Skeletal muscle tissue (tissue), 4 donors: Measurements from ENCODE around the gene LCORL. TPM values are rescaled to one million over a fixed set of nuclear protein-coding genes. Genes with fewer than 3 reads are reported as not detected.
A peak's percentile ranks its signal among the peaks of the same experiment; 100 is the strongest.

Experiments
- H3K27ac ChIP-seq: one replicate; pipeline ENCODE4 v1.7.0; 2013; ENCODE audit warnings: mild to moderate bottlenecking, low read depth, low read length, inconsistent platforms
- H3K27me3 ChIP-seq, 3 donors: one replicate each; pipeline ENCODE4 v1.7.0; 2013; ENCODE audit warnings: low read length in 3 of 3; ENCODE audit not compliant: control insufficient read depth in 3 of 3, insufficient read depth in 3 of 3
- H3K36me3 ChIP-seq, 3 donors: one replicate each; pipeline ENCODE4 v1.7.0; 2013; ENCODE audit warnings: low read length in 3 of 3; ENCODE audit not compliant: control insufficient read depth in 3 of 3, insufficient read depth in 3 of 3
- H3K4me1 ChIP-seq, 3 donors: one replicate each; pipeline ENCODE4 v1.7.0; 2013; ENCODE audit warnings: low read length in 3 of 3, mild to moderate bottlenecking in 3 of 3; ENCODE audit not compliant: control insufficient read depth in 3 of 3, insufficient read depth in 3 of 3
- H3K4me3 ChIP-seq, 3 donors: one replicate each; pipeline ENCODE4 v1.7.0; 2013; ENCODE audit warnings: low read length in 3 of 3
- H3K9ac ChIP-seq, 3 donors: one replicate each; pipeline ENCODE4 v1.7.0; 2013; ENCODE audit warnings: low read length in 3 of 3, mild to moderate bottlenecking in 3 of 3, moderate library complexity in 2 of 3, low read depth in 1 of 3
- H3K9me3 ChIP-seq, 3 donors: one replicate each; pipeline ENCODE4 v1.7.0; 2013; ENCODE audit warnings: low read length in 3 of 3; ENCODE audit not compliant: control insufficient read depth in 3 of 3
- total RNA-seq: library from RNA; depleted of rRNA; stranded (reverse); fragments of >200 nt; gene quantifications from one replicate; pipeline ENCODE4 v1.2.3, GENCODE V29; 2014
- donor health status: Osteomylitis.

The LCORL gene
- 12.5 TPM for total RNA-seq

DNA sequence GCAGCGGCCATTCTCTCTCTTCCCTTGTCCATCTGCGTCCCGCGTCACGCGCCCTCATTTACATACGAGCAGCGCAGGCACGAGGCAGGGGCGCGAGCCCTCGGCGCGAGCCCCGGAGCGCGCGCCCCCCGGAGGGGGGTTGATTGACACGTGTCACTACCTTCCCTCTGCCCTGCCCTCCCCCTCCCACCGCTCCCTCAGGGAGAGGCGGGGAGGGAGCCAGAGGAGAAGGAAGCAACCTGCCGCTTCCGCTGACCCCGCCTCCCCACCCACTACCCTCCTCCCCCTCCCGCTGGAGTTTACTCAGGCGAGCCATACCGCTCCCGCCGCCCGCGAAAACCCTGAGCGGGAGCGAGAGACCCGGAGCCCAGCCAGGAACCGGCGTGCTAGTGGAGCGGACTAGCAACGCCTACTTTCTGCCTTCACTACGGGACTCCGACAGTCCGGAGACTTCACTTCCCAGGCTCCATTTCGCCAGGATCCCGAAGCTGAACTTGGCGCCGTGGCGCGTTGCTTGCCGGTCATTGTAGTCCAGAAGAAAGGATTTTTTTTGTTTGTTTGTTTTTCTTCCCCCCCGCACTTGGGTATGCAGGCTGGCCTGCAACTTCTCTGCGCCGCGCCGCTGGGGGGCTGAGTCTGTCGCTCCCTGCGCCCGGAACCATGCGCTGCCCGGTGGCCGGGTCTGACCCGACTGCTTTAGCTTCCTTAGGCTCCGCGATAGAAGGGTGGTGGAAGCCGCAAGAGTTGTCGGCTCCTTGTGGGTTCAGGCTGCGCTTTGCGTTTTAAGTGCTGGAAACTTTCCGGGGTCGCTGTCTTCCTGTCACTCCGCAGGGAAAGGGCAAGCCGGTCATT, at the start of gene LCORL:
Gene LCORL (minus strand): TSS at position 36 of the 852 bp plus-strand sequence. CDS start 4 bp downstream, at position 32.
- Histone ChIP-seq H3K4me3 (peak within 1 kb of the TSS; percentile 79 to 95 (median 88)), H3K4me1 (peaks cover 3 to 18% (median 13%) of the 10 kb centered on the region in 3 donors), H3K9me3 (no peaks in the 10 kb centered on the region), H3K9ac (peak within 1 kb of the TSS; percentile 72 to 90 (median 84)), H3K27me3 (no peaks in the 10 kb centered on the region), H3K27ac (peak within 1 kb of the TSS; percentile 93), H3K36me3 (no peaks in the 10 kb centered on the region)

DNA sequence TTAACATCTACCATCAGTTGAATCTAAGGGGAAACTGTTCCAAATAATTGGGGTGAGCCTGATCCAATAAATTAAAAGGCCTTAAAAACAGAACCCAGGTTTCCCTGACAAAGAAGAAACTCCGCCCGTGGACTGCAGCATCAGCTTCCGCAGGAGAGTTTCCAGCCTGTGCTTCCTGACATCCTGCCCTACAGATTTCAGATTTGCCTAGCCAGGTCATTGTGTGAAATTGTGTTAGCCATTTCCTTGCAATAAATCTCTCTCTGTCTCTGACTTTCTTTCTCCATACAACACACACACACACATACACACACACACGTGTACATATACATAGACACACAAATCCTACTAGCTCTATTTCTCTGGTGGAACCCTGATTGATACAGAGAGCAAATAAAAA, 48.3 kb upstream of the LCORL start:
- Histone ChIP-seq H3K9ac (no peak overlapping the region), H3K4me1 (no peaks in the 10 kb centered on the region), H3K4me3 (no peak overlapping the region), H3K27me3 (peaks cover 0 to 3% (median 0%) of the 10 kb centered on the region in 3 donors), H3K36me3 (no peaks in the 10 kb centered on the region), H3K27ac (no peak overlapping the region), H3K9me3 (peaks cover 0 to 2% (median 0%) of the 10 kb centered on the region in 3 donors)

DNA sequence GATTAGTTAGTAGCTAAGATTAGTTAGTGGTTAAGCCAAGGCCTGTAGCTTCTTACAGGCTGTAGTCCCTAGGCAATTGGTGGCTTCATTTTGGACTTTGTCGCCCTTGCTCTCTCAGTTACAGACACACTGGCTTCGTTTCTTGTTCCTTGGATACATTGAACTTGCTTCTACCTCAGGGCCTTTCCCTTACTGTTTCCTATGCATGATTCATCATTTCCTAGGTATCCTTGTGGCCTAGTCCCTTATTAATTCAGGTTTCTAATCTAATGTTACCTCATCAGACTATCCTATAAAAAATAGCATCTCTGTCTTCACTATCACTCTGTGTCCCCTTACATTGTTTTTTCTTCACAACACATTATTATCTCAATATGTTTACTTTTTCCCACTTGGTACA, 45.5 kb upstream of the LCORL start:
- no peak overlapping the region for H3K4me3 ChIP-seq
- H3K27ac ChIP-seq, result no peak overlapping the region
- no peaks in the 10 kb centered on the region for H3K36me3 ChIP-seq
- H3K4me1 ChIP-seq, result no peaks in the 10 kb centered on the region
- peaks cover 0 to 3% (median 0%) of the 10 kb centered on the region in 3 donors for H3K27me3 ChIP-seq
- peaks cover 0 to 5% (median 0%) of the 10 kb centered on the region in 3 donors for H3K9me3 ChIP-seq
- H3K9ac ChIP-seq, result no peak overlapping the region

DNA sequence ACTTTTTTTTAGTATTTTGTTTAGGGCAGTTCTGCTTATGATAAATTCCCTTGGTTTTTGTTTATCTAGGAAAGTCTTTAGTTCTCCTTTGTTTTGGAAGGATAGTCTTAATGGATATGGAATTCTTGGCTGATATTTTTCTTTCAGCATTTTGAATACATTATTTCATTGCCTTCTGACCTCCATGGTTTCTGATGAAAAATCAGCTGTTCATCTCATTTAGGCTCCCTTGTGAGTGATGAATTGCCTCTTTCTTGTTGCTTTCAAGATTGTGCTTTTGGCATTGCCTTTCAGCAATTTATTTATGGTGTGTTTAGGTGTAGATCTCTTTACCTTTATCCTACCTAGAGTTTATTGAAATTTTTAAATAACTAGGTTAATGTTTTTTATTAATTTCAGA, 41.5 kb upstream of the LCORL start:
- no peak overlapping the region for H3K4me3 ChIP-seq
- H3K27ac ChIP-seq, result no peak overlapping the region
- H3K36me3 ChIP-seq, result no peaks in the 10 kb centered on the region
- H3K4me1 ChIP-seq, result no peaks in the 10 kb centered on the region
- H3K27me3 ChIP-seq, result no peaks in the 10 kb centered on the region
- peaks cover 0 to 5% (median 0%) of the 10 kb centered on the region in 3 donors for H3K9me3 ChIP-seq
- H3K9ac ChIP-seq, result no peak overlapping the region

DNA sequence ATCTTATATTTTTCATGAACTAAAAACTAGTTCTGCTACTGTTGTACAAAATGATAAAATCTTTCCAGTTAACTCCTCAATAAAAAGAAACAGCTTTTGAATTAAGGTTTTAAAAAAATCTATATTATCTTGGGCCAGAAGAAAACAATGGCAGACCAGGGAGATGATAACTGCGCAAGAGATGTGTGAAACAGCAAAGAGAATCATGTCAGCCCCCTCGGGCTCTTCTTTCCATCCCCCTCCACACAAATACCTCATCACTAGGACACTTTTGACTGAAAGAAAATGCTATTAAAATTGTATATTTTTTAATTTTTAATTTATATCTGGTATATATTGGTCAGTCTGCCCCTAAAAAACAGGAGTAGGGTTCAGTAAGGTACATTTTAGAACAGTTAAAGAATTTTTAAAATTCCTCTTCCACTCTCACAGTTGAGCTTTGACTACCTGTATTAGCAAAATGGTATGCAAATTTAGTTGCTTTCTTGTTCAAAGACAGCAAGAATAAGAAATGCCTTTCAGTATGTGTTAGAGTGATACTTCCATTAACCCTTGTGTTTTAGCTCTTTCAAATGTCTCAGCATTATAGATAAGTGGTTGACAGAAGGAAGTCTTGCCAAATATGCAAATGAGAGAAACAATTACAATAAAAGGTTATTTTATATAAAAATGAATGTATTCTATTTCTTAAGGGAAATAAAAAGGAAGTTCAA, 36.4 kb upstream of the LCORL start:
- no peaks in the 10 kb centered on the region for H3K4me1 ChIP-seq
- H3K9ac ChIP-seq, result no peak overlapping the region
- peak overlapping the region in 1 of 3 donors; percentile 9 for H3K4me3 ChIP-seq
- no peaks in the 10 kb centered on the region for H3K9me3 ChIP-seq
- H3K27me3 ChIP-seq, result no peaks in the 10 kb centered on the region
- no peak overlapping the region for H3K27ac ChIP-seq
- no peaks in the 10 kb centered on the region for H3K36me3 ChIP-seq

DNA sequence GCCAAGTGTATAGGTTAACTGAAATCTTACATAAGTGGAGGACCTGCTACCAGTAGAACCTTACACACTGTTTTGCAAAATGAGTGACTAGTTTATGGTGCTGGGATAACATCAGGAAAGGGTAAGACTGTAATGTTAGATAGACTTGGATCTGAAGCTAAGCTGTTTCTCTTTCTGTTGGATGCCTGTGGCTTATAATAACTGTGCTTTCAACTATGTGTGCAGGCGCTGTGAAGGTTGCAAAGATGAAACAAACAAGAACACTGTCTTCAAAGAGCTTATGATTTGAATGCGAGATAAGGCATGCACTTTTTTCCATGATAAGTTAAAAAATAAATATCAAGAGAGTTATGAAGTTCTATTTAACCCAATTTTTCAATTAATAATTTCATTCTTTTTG, 34.5 kb upstream of the LCORL start:
- H3K9me3 ChIP-seq, result no peaks in the 10 kb centered on the region
- H3K36me3 ChIP-seq, result no peaks in the 10 kb centered on the region
- H3K27ac ChIP-seq, result no peak overlapping the region
- H3K4me1 ChIP-seq, result no peaks in the 10 kb centered on the region
- H3K4me3 ChIP-seq, result no peak overlapping the region
- H3K27me3 ChIP-seq, result no peaks in the 10 kb centered on the region
- no peak overlapping the region for H3K9ac ChIP-seq

DNA sequence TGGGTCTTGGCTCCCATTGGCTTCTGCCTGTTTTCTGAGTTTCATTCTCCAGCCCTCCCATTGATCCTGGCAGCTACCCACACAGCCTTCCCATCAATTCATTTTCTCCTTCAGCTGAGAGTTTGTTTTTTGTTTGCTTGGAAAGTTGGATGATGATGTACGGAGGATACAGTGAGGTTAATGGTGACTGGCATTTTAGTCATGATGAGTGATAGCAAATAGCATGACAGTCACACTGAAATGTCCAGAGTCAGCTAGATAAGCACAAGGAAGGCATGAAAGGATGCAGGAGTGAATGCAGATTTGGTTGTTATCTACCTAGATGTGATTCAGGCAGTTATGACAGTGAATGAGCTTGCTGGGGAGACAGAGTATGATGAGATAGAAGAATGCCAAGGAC, 30.6 kb upstream of the LCORL start:
- Histone ChIP-seq H3K27me3 (no peaks in the 10 kb centered on the region), H3K9me3 (no peaks in the 10 kb centered on the region), H3K4me3 (no peak overlapping the region), H3K4me1 (no peaks in the 10 kb centered on the region), H3K9ac (no peak overlapping the region), H3K27ac (no peak overlapping the region), H3K36me3 (no peaks in the 10 kb centered on the region)

DNA sequence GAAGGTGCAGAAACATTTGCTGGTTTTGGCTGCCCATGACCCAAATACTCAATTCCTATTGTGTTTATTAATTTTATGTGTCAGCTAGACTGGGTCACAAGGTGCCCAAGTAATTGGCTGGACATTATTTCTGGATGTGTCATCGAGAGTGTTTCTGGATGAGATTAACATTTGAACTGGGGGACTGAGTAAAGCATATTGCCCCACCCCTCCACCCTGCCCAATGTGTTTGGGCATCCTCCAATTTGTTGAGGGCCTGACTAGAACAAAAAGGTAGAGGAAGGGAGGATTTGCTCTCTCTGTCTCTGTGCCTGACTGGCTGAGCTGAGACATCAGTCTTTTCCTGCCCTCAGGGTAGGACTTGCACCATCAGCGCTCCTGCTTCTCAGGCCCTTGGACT, 29.7 kb upstream of the LCORL start:
- no peaks in the 10 kb centered on the region for H3K9me3 ChIP-seq
- no peaks in the 10 kb centered on the region for H3K36me3 ChIP-seq
- no peaks in the 10 kb centered on the region for H3K4me1 ChIP-seq
- no peaks in the 10 kb centered on the region for H3K27me3 ChIP-seq
- no peak overlapping the region for H3K4me3 ChIP-seq
- H3K27ac ChIP-seq, result no peak overlapping the region
- no peak overlapping the region for H3K9ac ChIP-seq

DNA sequence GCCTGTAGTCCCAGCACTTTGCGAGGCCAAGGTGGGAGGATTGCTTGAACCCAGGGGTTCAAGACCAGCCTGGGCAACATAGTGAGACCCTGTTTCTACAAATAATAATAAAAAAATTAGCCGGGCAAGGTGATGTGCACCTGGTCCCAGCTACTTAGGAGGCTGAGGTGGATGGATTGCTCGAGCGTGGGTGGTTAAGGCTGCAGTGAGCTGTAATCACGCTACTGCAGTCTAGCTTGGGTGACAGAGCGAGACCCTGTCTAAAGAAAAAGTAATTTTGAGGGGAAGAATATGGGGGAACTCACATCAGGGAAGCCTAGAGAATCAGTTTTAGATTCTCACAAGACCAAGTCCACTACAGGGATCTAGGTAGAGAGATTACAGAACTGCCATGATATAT, 28.9 kb upstream of the LCORL start:
- no peak overlapping the region for H3K9ac ChIP-seq
- no peaks in the 10 kb centered on the region for H3K4me1 ChIP-seq
- H3K27me3 ChIP-seq, result no peaks in the 10 kb centered on the region
- no peaks in the 10 kb centered on the region for H3K9me3 ChIP-seq
- no peak overlapping the region for H3K4me3 ChIP-seq
- no peak overlapping the region for H3K27ac ChIP-seq
- H3K36me3 ChIP-seq, result no peaks in the 10 kb centered on the region

DNA sequence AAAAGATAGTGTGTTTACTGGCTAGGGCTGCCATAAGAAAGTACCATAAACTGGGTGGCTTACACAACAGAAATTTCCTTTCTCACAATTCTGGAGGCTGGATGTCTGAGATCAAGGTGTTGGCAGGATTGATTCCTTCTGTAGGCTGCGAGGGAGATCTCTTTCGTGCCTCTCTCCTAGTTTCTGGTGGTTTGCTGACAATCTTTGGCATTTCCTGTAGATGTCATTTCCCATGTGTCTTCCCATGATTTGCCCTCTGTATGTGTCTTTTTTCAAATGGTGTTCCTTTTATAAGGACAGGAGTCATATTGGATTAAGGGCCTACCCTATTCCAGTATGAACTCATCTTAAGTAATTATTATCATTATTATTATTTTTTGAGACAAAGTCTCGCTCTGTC, 27.9 kb upstream of the LCORL start:
- Histone ChIP-seq H3K9me3 (no peaks in the 10 kb centered on the region), H3K4me3 (no peak overlapping the region), H3K36me3 (no peaks in the 10 kb centered on the region), H3K4me1 (no peaks in the 10 kb centered on the region), H3K27me3 (no peaks in the 10 kb centered on the region), H3K9ac (no peak overlapping the region), H3K27ac (no peak overlapping the region)
